GM12878 (cell line): ENCODE data around the gene DFFB. TPM values are rescaled to one million over a fixed set of nuclear protein-coding genes. Genes with fewer than 3 reads are reported as not detected.

ENCODE experiments used
- ATAC-seq: fragments of 200-7000 bp; cut with Tn5 transposase; 3 replicates; pipeline ENCODE4 v1.9.1; 2020; ENCODE audit warnings: mild to moderate bottlenecking, moderate library complexity
- BruUV-seq: library from RNA; stranded (reverse); fragments of 400-500 nt; replicated peaks from 2 replicates; lab custom pipeline; 2021; lab: Mats Ljungman, UMichigan
- CTCF ChIA-PET: fragments of 300-600 bp; sonication (Branson Sonifier 250); formaldehyde crosslinking; extraction: SDS; loops from one replicate; lab custom pipeline; 2021; ENCODE audit warnings: inconsistent platforms; lab: Yijun Ruan, JAX
- POLR2A ChIA-PET: fragments of 350-600 bp; formaldehyde crosslinking; extraction: SDS; loops from one replicate; lab custom pipeline; 2021; ENCODE audit warnings: inconsistent platforms; lab: Charles Lee
- RAD21 ChIA-PET: fragments of 300-600 bp; sonication (Branson Sonifier 250); formaldehyde crosslinking; loops from one replicate; lab custom pipeline; 2023; ENCODE audit warnings: antibody characterized with exemption; ENCODE audit not compliant: unreplicated experiment; lab: Charles Lee
- SMC1A ChIA-PET: fragments of 300-600 bp; sonication (Branson Sonifier 250); formaldehyde crosslinking; loops from one replicate; lab custom pipeline; 2023; ENCODE audit not compliant: unreplicated experiment, uncharacterized antibody; lab: Charles Lee
- DNase-seq: peaks from one replicate; pipeline ENCODE4 v3.0.0-alpha.2; 2011; ENCODE audit warnings: low read depth, low spot score
- FAIRE-seq: peaks from 3 replicates; lab custom pipeline; 2011; peaks lifted over from hg19 to GRCh38; lab: Jason Lieb, UNC
- H2AFZ ChIP-seq: 2 replicates; pipeline ENCODE4 v1.6.0; 2011; ENCODE audit warnings: low read depth, low read length, control low read depth; ENCODE audit not compliant: control insufficient read depth
- H3K27ac ChIP-seq: 2 replicates; pipeline ENCODE4 v1.5.1; 2011; ENCODE audit warnings: control low read depth; ENCODE audit not compliant: control insufficient read depth, insufficient read depth
- H3K27me3 ChIP-seq, 2 experiments: replicated peaks in 1 of 2; 2 replicates each; pipeline versions ENCODE4 v1.6.0 to v1.6.1; 2011; ENCODE audit warnings: low read length in 1 of 2; ENCODE audit not compliant: control insufficient read depth in 2 of 2, insufficient read depth in 2 of 2
- H3K36me3 ChIP-seq, 2 experiments: 2 replicates each; pipeline ENCODE4 v1.5.1; 2011; ENCODE audit warnings: low read length in 1 of 2; ENCODE audit not compliant: control insufficient read depth in 2 of 2, insufficient read depth in 2 of 2
- H3K4me1 ChIP-seq: 2 replicates; pipeline ENCODE4 v1.6.1; 2011; ENCODE audit warnings: mild to moderate bottlenecking, low read length, moderate library complexity, mixed read lengths; ENCODE audit not compliant: control insufficient read depth, insufficient read depth
- H3K4me2 ChIP-seq: 2 replicates; pipeline ENCODE4 v1.6.0; 2011; ENCODE audit warnings: control low read depth; ENCODE audit not compliant: control insufficient read depth, insufficient read depth
- H3K4me3 ChIP-seq: fragments of 200-600 bp; sonication (generic); 2 replicates; pipeline ENCODE4 v1.5.1; 2016
- H3K79me2 ChIP-seq: 2 replicates; pipeline ENCODE4 v1.6.0; 2011; ENCODE audit warnings: low read length; ENCODE audit not compliant: control insufficient read depth, insufficient read depth
- H3K9ac ChIP-seq: 2 replicates; pipeline ENCODE4 v1.8.0; 2011; ENCODE audit warnings: low read length, control low read depth, mixed read lengths; ENCODE audit not compliant: control insufficient read depth, insufficient read depth
- H3K9me3 ChIP-seq: replicated peaks from 3 replicates; pipeline ENCODE4 v1.5.1; 2011; ENCODE audit warnings: mild to moderate bottlenecking, low read length; ENCODE audit not compliant: control insufficient read depth, insufficient read depth
- H4K20me1 ChIP-seq: 2 replicates; pipeline ENCODE4 v1.6.0; 2011; ENCODE audit not compliant: control insufficient read depth, insufficient read depth
- CHD4 ChIP-seq: fragments of 200-600 bp; sonication (generic); IDR thresholded peaks from 2 replicates; pipeline ENCODE4 v1.6.1; 2016; ENCODE audit warnings: mild to moderate bottlenecking
- HDAC2 ChIP-seq: fragments of 200-600 bp; sonication (generic); IDR thresholded peaks from 2 replicates; pipeline ENCODE4 v1.6.1; 2017
- HDAC6 ChIP-seq: fragments of 200-600 bp; sonication (generic); IDR thresholded peaks from one replicate; pipeline ENCODE4 v1.8.0; 2017; ENCODE audit warnings: antibody characterized with exemption; ENCODE audit not compliant: unreplicated experiment
- HDGF ChIP-seq: fragments of 450-650 bp; IDR thresholded peaks from 2 replicates; pipeline ENCODE4 v1.6.1; 2016; ENCODE audit warnings: antibody characterized with exemption
- IKZF1 ChIP-seq: fragments of 450-650 bp; conservative IDR thresholded peaks from 2 replicates; pipeline ENCODE4 v1.6.1; 2017; ENCODE audit warnings: antibody characterized with exemption, mild to moderate bottlenecking
- KAT2A ChIP-seq: conservative IDR thresholded peaks from 2 replicates; pipeline ENCODE4 v1.6.1; 2011; ENCODE audit warnings: low read depth, low read length; ENCODE audit not compliant: control insufficient read depth
- MXI1 ChIP-seq: fragments of 150-350 bp; IDR thresholded peaks from 2 replicates; pipeline ENCODE4 v1.6.1; 2011; ENCODE audit warnings: low read depth, mild to moderate bottlenecking, inconsistent platforms, low read length, improper control_type of control experiment
- NR2C2 ChIP-seq: IDR thresholded peaks from 2 replicates; pipeline ENCODE4 v1.6.1; 2011; ENCODE audit warnings: borderline replicate concordance, low read depth; ENCODE audit not compliant: control insufficient read depth, insufficient read length
- NRF1 ChIP-seq: conservative IDR thresholded peaks from 2 replicates; pipeline ENCODE4 v1.6.1; 2011; ENCODE audit warnings: mild to moderate bottlenecking, low read depth, low read length, improper control_type of control experiment
- PAX5 ChIP-seq: IDR thresholded peaks from 2 replicates; pipeline ENCODE4 v1.6.1; 2011; ENCODE audit warnings: low read depth, low read length, borderline replicate concordance
- POLR2A ChIP-seq: IDR thresholded peaks from 2 replicates; pipeline ENCODE4 v1.6.1; 2011; ENCODE audit warnings: low read depth, mild to moderate bottlenecking, low read length
- POU2F2 ChIP-seq: IDR thresholded peaks from 3 replicates; pipeline ENCODE4 v1.6.1; 2011; ENCODE audit warnings: low read depth, mild to moderate bottlenecking, low read length, borderline replicate concordance
- RAD21 ChIP-seq: IDR thresholded peaks from 2 replicates; pipeline ENCODE4 v1.6.1; 2011; ENCODE audit warnings: mild to moderate bottlenecking, low read depth, low read length, moderate library complexity; ENCODE audit not compliant: insufficient read depth
- SIN3A ChIP-seq: IDR thresholded peaks from 2 replicates; pipeline ENCODE4 v1.6.1; 2012; ENCODE audit warnings: low read depth, low read length, improper control_type of control experiment
- SREBF2 ChIP-seq: IDR thresholded peaks from 2 replicates; pipeline ENCODE4 v1.6.1; 2012; ENCODE audit warnings: mild to moderate bottlenecking, low read length
- ZZZ3 ChIP-seq: IDR thresholded peaks from 2 replicates; pipeline ENCODE4 v1.6.1; 2011; ENCODE audit warnings: low read depth; ENCODE audit not compliant: control insufficient read depth, insufficient read length
- WGBS: methylation state at CpG from one replicate; pipeline ENCODE4 v1.1.6; 2016; ENCODE audit warnings: low lambda C conversion rate; ENCODE audit not compliant: insufficient replicate concordance, insufficient coverage; ENCODE audit errors: missing lambda C conversion rate; 5-methylcytosine and 5-hydroxymethylcytosine counted together
- in situ Hi-C: fragments of 300-500 bp; cut with MboI; formaldehyde crosslinking; loops from 9 replicates; pipeline ENCODE4 v1.14.3; 2018; ENCODE audit warnings: mixed read lengths
- intact Hi-C: fragments of 100-400 bp; cut with micrococcal nuclease; formaldehyde crosslinking; loops from one replicate; pipeline ENCODE4 v1.14.2; 2022; ENCODE audit not compliant: unreplicated experiment
- polyA plus RNA-seq, 11 experiments: library from polyadenylated mRNA; depleted of rRNA in 4 of 11; unstranded in 6 of 11; stranded (reverse) in 5 of 11; fragments of >200 nt; fragmentation: Nextera tagmentation in 4 of 11; fragmentation: Illumina TruSeq in 1 of 11; extraction: Ambion mirVana in 4 of 11; extraction: Trizol in 1 of 11; gene quantifications; 1 replicate in 1 of 11; 2 replicates in 10 of 11; pipeline versions ENCODE4 v1.2.1 to v1.2.3, GENCODE V29; 2011 to 2016; ENCODE audit warnings: inconsistent platforms in 2 of 11, missing spikeins in 2 of 11, low read depth in 1 of 11
- total RNA-seq, 4 experiments: library from RNA; depleted of rRNA in 3 of 4; stranded (reverse); fragments of >200 nt in 3 of 4; fragmentation: Illumina TruSeq in 1 of 4; extraction: Trizol in 1 of 4; gene quantifications; 2 replicates each; pipeline versions ENCODE4 v1.2.1 to v1.2.3, GENCODE V29; 2013 to 2021
- TF ChIP-seq, protein P1 (sequence below): fragments of 450-650 bp; formaldehyde crosslinking; IDR thresholded peaks from 2 replicates; pipeline ENCODE4 v1.4.0; 2022; ENCODE audit warnings: mild to moderate bottlenecking, moderate library complexity
- TF ChIP-seq, protein P2 (sequence below): fragments of 150-350 bp; IDR thresholded peaks from 2 replicates; pipeline ENCODE4 v1.6.1; 2014; ENCODE audit warnings: mild to moderate bottlenecking, low read depth, low read length
- TF ChIP-seq, protein P3 (sequence below): IDR thresholded peaks from 2 replicates; pipeline ENCODE4 v1.6.1; 2011; ENCODE audit warnings: low read depth, low read length, improper control_type of control experiment, borderline replicate concordance

Gene DFFB
- total and polyA plus RNA-seq, 10 of the 15 experiments (the other 5 are each of a cell fraction or from before 2014, with no cell fraction given): 2.7 to 10.7 (median 6.5) TPM

DNA sequence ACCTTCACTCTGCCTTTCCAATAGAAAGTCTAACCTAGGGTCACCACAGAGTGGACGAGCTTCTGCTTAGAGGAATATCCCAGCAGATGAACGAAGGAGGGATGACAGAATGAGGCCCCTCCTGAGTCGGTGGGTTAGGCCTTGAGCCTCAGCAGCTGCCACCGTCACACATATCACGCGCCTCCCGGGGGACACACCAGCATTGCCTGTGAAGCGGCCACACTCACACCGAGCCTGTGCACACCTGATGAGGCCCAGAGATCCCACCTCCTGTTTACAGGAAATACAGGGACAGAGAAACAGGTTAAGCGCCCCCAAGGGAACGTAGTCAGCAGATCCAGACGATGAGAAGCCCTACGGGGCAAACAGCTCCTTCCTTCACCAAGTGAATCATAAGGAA, 35.8 kb upstream of the DFFB start:
- Histone ChIP-seq H3K9ac (no peak overlapping the region), H3K27ac (no peak overlapping the region), H3K4me3 (no peak overlapping the region), H3K36me3 (peaks cover 0 to 4% of the 10 kb centered on the region in 2 experiments; a peak in 3 of 4 replicates), H3K4me1 (no peaks in the 10 kb centered on the region), H4K20me1 (no peaks in the 10 kb centered on the region), H3K79me2 (no peaks in the 10 kb centered on the region), H2AFZ (no peak overlapping the region), H3K27me3 (no peaks in the 10 kb centered on the region), H3K4me2 (no peak overlapping the region), H3K9me3 (no peaks in the 10 kb centered on the region)
- DNase-seq (no peak), FAIRE-seq (no peak), ATAC-seq (no peak)
- in situ Hi-C loops (no loop called here), intact Hi-C loops (no loop called here)
- ChIA-PET RAD21 (no interaction called here), SMC1A (no interaction called here), CTCF (no interaction called here), POLR2A (no interaction called here)
- TF ChIP-seq, protein P1, sequence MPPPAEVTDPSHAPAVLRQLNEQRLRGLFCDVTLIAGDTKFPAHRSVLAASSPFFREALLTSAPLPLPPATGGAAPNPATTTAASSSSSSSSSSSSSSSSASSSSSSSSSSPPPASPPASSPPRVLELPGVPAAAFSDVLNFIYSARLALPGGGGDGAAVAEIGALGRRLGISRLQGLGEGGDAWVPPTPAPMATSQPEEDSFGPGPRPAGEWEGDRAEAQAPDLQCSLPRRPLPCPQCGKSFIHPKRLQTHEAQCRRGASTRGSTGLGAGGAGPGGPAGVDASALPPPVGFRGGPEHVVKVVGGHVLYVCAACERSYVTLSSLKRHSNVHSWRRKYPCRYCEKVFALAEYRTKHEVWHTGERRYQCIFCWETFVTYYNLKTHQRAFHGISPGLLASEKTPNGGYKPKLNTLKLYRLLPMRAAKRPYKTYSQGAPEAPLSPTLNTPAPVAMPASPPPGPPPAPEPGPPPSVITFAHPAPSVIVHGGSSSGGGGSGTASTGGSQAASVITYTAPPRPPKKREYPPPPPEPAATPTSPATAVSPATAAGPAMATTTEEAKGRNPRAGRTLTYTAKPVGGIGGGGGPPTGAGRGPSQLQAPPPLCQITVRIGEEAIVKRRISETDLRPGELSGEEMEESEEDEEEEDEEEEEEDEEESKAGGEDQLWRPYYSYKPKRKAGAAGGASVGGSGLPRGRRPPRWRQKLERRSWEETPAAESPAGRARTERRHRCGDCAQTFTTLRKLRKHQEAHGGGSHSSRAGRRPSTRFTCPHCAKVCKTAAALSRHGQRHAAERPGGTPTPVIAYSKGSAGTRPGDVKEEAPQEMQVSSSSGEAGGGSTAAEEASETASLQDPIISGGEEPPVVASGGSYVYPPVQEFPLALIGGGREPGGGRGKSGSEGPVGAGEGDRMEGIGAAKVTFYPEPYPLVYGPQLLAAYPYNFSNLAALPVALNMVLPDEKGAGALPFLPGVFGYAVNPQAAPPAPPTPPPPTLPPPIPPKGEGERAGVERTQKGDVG (CRISPR knock-in tag): no peak
- TF ChIP-seq POU2F2: no peak
- TF ChIP-seq NRF1: no peak
- no peak for TF ChIP-seq IKZF1
- no peak for TF ChIP-seq MXI1
- no peak for TF ChIP-seq POLR2A
- TF ChIP-seq, protein P2, sequence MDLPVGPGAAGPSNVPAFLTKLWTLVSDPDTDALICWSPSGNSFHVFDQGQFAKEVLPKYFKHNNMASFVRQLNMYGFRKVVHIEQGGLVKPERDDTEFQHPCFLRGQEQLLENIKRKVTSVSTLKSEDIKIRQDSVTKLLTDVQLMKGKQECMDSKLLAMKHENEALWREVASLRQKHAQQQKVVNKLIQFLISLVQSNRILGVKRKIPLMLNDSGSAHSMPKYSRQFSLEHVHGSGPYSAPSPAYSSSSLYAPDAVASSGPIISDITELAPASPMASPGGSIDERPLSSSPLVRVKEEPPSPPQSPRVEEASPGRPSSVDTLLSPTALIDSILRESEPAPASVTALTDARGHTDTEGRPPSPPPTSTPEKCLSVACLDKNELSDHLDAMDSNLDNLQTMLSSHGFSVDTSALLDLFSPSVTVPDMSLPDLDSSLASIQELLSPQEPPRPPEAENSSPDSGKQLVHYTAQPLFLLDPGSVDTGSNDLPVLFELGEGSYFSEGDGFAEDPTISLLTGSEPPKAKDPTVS: no peak
- TF ChIP-seq SREBF2: no peak
- TF ChIP-seq KAT2A: no peak
- no peak for TF ChIP-seq ZZZ3
- TF ChIP-seq PAX5: no peak
- TF ChIP-seq SIN3A: no peak
- no peak for TF ChIP-seq RAD21
- TF ChIP-seq HDAC6: no peak
- TF ChIP-seq HDGF: no peak
- TF ChIP-seq, protein P3, sequence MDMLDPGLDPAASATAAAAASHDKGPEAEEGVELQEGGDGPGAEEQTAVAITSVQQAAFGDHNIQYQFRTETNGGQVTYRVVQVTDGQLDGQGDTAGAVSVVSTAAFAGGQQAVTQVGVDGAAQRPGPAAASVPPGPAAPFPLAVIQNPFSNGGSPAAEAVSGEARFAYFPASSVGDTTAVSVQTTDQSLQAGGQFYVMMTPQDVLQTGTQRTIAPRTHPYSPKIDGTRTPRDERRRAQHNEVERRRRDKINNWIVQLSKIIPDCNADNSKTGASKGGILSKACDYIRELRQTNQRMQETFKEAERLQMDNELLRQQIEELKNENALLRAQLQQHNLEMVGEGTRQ: no peak
- TF ChIP-seq NR2C2: no peak
- TF ChIP-seq HDAC2: no peak
- TF ChIP-seq CHD4: no peak
- WGBS: 84% methylated on average over 13 of the region's 13 CpGs
- BruUV-seq: no TSS peak
